ENCODE data around the gene OR4D10. TPM values are rescaled to one million over a fixed set of nuclear protein-coding genes. Genes with fewer than 3 reads are reported as not detected.
"Not testable (repeated sequence)": the region's sequence is repeated elsewhere in the genome, so short reads cannot be mapped to it uniquely, and the experiment has no call there.

OR4D10 gene
- total and polyA plus RNA-seq, 2 donors from 2014 or later = not detected

DNA sequence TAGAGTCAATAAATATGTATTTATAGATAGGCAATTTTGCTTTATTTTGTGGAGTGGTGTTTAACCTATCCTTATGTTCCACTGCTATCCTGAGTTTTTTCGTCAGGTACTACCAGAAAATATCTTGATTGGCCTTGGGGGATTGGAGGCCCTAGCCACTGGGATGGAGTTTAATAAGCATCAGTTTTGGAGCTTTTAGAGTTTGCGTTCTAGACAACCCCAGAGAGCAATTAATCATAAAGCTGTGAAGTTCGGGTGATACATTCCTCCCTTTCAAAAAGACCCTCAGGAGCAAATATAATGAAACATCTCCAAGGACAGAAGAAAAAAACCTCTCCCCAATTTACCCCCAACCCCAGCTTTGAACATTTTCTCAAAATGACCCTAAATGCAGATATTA is 36.9 kb upstream of the OR4D10 start, which contains the start of gene OR5A1:
OR5A1 (plus strand) TSS at position 301 of the 400 bp plus-strand sequence. CDS start 6,700 bp downstream, outside the sequence.
- Histone ChIP-seq H3K9ac (ENCODE audit: low read length in 3 of 3) (no peak within 1 kb of the TSS), H3K27me3 (ENCODE audit: control insufficient read depth, insufficient read depth, low read length) (no peaks in the 10 kb centered on the region), H3K4me1 (ENCODE audit: control insufficient read depth in 2 of 3, insufficient read depth in 2 of 3, low read depth in 1 of 3, low read length in 3 of 3) (no peaks in the 10 kb centered on the region), H3K4me3 (ENCODE audit: low read length in 3 of 3) (no peak within 1 kb of the TSS), H3K36me3 (ENCODE audit: control insufficient read depth in 2 of 3, insufficient read depth in 3 of 3, low read length in 3 of 3) (no peaks in the 10 kb centered on the region), H3K27ac (ENCODE audit: low read depth in 2 of 2, low read length in 2 of 2) (no peak within 1 kb of the TSS), H3K9me3 (ENCODE audit: control insufficient read depth in 2 of 3, insufficient read depth in 1 of 3, low read length in 3 of 3) (no peaks in the 10 kb centered on the region)
- FAIRE-seq (no peak), DNase-seq (no peak)
- TF ChIP-seq, protein P1, sequence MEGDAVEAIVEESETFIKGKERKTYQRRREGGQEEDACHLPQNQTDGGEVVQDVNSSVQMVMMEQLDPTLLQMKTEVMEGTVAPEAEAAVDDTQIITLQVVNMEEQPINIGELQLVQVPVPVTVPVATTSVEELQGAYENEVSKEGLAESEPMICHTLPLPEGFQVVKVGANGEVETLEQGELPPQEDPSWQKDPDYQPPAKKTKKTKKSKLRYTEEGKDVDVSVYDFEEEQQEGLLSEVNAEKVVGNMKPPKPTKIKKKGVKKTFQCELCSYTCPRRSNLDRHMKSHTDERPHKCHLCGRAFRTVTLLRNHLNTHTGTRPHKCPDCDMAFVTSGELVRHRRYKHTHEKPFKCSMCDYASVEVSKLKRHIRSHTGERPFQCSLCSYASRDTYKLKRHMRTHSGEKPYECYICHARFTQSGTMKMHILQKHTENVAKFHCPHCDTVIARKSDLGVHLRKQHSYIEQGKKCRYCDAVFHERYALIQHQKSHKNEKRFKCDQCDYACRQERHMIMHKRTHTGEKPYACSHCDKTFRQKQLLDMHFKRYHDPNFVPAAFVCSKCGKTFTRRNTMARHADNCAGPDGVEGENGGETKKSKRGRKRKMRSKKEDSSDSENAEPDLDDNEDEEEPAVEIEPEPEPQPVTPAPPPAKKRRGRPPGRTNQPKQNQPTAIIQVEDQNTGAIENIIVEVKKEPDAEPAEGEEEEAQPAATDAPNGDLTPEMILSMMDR (IDR thresholded peaks at IDR 0.05; ENCODE audit: borderline replicate concordance, extremely low read depth, insufficient read depth) = no peak
- intact Hi-C loops (cut with DNase I) = no loop called here

DNA sequence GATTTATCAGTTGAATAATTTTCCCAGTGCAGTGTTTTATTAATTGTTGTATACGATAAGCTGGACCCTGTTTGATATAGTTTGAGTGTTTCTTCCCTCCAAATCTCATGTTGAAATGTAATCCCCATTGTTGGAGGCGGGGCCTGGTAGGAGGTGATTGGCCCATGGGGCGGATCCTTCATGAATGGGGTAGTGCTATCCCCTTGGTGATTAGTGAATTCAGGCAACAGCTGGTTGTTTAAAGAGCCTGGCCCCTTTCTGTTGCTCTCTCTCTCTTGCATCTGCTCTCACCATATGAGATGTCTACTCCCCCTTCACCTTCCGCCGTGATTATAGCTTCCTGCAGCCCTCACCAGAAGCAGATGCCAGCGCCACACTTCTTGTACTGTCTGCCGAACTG is 35.3 kb upstream of the OR4D10 start:
- intact Hi-C loops (cut with DNase I) = no loop called here
- no peaks in the 10 kb centered on the region for H3K9me3 ChIP-seq (ENCODE audit: control insufficient read depth in 2 of 3, insufficient read depth in 1 of 3, low read length in 3 of 3)
- FAIRE-seq (no peak), DNase-seq (no peak)
- no peak overlapping the region for H3K4me3 ChIP-seq (ENCODE audit: low read length in 3 of 3)
- no peaks in the 10 kb centered on the region for H3K27me3 ChIP-seq (ENCODE audit: control insufficient read depth, insufficient read depth, low read length)
- no peak overlapping the region for H3K27ac ChIP-seq (ENCODE audit: low read depth in 2 of 2, low read length in 2 of 2)
- no peak overlapping the region for H3K9ac ChIP-seq (ENCODE audit: low read length in 3 of 3)
- no peaks in the 10 kb centered on the region for H3K4me1 ChIP-seq (ENCODE audit: control insufficient read depth in 2 of 3, insufficient read depth in 2 of 3, low read depth in 1 of 3, low read length in 3 of 3)
- TF ChIP-seq, protein P1 (IDR thresholded peaks at IDR 0.05; ENCODE audit: borderline replicate concordance, extremely low read depth, insufficient read depth) = no peak
- no peaks in the 10 kb centered on the region for H3K36me3 ChIP-seq (ENCODE audit: control insufficient read depth in 2 of 3, insufficient read depth in 3 of 3, low read length in 3 of 3)

DNA sequence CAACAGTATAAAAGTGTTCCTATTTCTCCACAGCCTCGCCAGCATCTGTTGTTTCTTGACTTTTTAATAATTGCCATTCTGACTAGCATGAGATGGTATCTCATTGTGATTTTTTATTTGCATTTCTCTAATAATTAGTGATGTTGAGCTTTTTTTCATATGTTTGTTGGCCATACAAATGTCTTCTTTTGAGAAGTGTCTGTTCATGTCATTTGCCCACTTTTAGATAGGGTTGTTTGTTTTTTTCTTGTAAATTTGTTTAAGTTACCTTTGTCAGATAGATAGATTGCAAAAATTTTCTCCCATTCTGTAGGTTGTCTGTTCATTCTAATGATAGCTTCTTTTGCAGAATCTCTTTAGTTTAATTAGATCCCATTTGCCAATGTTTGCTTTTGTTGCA is 27.5 kb upstream of the OR4D10 start:
- H3K27ac ChIP-seq (ENCODE audit: low read depth in 2 of 2, low read length in 2 of 2); H3K4me1 ChIP-seq (ENCODE audit: control insufficient read depth in 2 of 3, insufficient read depth in 2 of 3, low read depth in 1 of 3, low read length in 3 of 3); intact Hi-C loops (cut with DNase I); DNase-seq; H3K9me3 ChIP-seq (ENCODE audit: control insufficient read depth in 2 of 3, insufficient read depth in 1 of 3, low read length in 3 of 3); H3K9ac ChIP-seq (ENCODE audit: low read length in 3 of 3); H3K36me3 ChIP-seq (ENCODE audit: control insufficient read depth in 2 of 3, insufficient read depth in 3 of 3, low read length in 3 of 3); H3K4me3 ChIP-seq (ENCODE audit: low read length in 3 of 3); FAIRE-seq; H3K27me3 ChIP-seq (ENCODE audit: control insufficient read depth, insufficient read depth, low read length): not testable (repeated sequence)

DNA sequence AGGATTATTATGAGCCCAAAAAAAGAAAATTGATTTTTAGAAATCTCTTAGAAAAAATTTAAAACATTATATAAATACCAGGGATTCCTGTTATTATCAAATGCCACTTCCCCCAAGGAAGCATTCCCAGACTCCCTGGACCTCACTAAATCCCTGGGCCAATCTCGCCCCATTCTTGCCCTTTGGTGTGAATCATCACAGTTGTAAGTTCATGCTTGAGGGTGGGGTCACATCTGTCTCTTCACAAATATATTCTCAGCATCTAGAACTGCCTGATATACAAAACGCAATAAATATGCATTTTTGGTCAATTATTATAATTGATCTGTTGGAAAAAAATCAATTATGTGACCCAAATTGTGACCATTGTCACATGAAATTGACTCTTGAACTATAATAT is 24.6 kb upstream of the OR4D10 start:
- Histone ChIP-seq H3K27ac (ENCODE audit: low read depth in 2 of 2, low read length in 2 of 2) (no peak overlapping the region), H3K4me3 (ENCODE audit: low read length in 3 of 3) (no peak overlapping the region), H3K36me3 (ENCODE audit: control insufficient read depth in 2 of 3, insufficient read depth in 3 of 3, low read length in 3 of 3) (no peaks in the 10 kb centered on the region), H3K9ac (ENCODE audit: low read length in 3 of 3) (no peak overlapping the region), H3K4me1 (ENCODE audit: control insufficient read depth in 2 of 3, insufficient read depth in 2 of 3, low read depth in 1 of 3, low read length in 3 of 3) (no peaks in the 10 kb centered on the region), H3K27me3 (ENCODE audit: control insufficient read depth, insufficient read depth, low read length) (no peaks in the 10 kb centered on the region), H3K9me3 (ENCODE audit: control insufficient read depth in 2 of 3, insufficient read depth in 1 of 3, low read length in 3 of 3) (peaks cover 0 to 2% (median 0%) of the 10 kb centered on the region in 3 donors)
- DNase-seq (no peak), FAIRE-seq (no peak)
- intact Hi-C loops (cut with DNase I) = no loop called here
- TF ChIP-seq, protein P1 (IDR thresholded peaks at IDR 0.05; ENCODE audit: borderline replicate concordance, extremely low read depth, insufficient read depth) = no peak
